ENCODE data around the gene TMEM130. TPM values are rescaled to one million over a fixed set of nuclear protein-coding genes. Genes with fewer than 3 reads are reported as not detected.

The TMEM130 gene
- total and polyA plus RNA-seq, 9 of the 15 experiments (the other 6 are each of a cell fraction or from before 2014, with no cell fraction given) = 0.07 TPM; not detected in 8

DNA sequence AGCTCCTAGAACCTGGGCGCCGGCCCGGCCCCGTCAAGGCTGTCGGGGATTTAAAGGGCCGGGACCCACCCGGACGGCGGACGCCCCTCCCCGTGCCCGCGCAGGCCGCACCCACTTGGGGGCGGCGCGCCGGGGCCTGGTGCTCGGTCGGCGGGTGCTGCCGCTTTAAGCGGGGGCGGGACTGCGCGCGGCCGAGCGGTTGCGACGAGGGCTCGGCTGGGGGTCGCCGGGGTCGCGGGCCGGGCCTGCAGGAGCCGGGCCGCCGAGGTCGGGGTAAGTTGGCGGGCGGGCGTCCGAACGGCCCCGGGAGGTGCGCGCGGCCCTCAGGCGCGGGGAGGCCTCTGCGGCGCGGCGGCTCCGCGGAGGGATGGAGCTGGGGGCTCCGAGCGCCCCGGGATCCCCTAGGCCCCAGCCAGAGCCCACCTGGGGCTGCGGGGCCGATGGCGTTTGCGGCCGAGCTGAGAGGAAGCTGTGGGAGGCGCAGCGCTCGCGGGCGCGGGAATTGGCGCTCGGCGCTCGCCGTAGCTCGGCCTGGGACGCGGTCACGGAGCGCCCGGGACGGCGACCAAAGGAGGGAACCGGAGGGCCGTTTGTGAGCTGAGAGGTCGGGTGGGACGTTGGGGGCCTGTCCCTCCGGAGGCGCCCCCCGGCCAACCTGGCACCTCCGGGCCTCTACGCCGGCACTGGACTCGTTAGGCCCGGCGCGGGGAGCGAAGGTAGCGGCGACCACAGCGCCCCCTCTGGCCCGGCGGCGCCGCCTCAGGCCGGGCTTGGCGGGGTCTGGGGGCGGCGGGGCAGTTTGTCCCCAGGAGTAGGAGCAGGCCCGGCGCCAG, 8.8 kb upstream of the TMEM130 start, which contains the start of gene TRRAP (continued):
- no peak for TF ChIP-seq IFI16 (CRISPR knock-in tag; IDR thresholded peaks at IDR 0.05)
- TF ChIP-seq SNRNP70 (optimal IDR thresholded peaks at IDR 0.05; ENCODE audit: low read depth, low read length) = no peak
- no peak for TF ChIP-seq BACH1 (tag; IDR thresholded peaks at IDR 0.05)
- TF ChIP-seq CCNT2 (IDR thresholded peaks at IDR 0.05; ENCODE audit: borderline replicate concordance, extremely low read depth, insufficient read length, low read depth, low read length) = no peak
- TF ChIP-seq FIP1L1 (IDR thresholded peaks at IDR 0.05; ENCODE audit: low read depth, low read length, poor library complexity, severe bottlenecking) = peak; percentile 90
- TF ChIP-seq CBX5 (IDR thresholded peaks at IDR 0.05; ENCODE audit: borderline replicate concordance, low read depth) = no peak
- TF ChIP-seq, protein P1, sequence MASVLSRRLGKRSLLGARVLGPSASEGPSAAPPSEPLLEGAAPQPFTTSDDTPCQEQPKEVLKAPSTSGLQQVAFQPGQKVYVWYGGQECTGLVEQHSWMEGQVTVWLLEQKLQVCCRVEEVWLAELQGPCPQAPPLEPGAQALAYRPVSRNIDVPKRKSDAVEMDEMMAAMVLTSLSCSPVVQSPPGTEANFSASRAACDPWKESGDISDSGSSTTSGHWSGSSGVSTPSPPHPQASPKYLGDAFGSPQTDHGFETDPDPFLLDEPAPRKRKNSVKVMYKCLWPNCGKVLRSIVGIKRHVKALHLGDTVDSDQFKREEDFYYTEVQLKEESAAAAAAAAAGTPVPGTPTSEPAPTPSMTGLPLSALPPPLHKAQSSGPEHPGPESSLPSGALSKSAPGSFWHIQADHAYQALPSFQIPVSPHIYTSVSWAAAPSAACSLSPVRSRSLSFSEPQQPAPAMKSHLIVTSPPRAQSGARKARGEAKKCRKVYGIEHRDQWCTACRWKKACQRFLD (CRISPR knock-in tag; IDR thresholded peaks at IDR 0.05) = peak; percentile 81
- no peak for TF ChIP-seq HBP1 (CRISPR knock-in tag; IDR thresholded peaks at IDR 0.05)
- TF ChIP-seq MTF1 (CRISPR knock-in tag; IDR thresholded peaks at IDR 0.05; ENCODE audit: borderline replicate concordance) = no peak
- no peak for TF ChIP-seq TAF7 (tag; IDR thresholded peaks at IDR 0.05)
- TF ChIP-seq ZNF766 (CRISPR knock-in tag; conservative IDR thresholded peaks at IDR 0.05) = no peak
- TF ChIP-seq ZKSCAN3 (CRISPR knock-in tag; IDR thresholded peaks at IDR 0.05) = no peak
- peak; percentile 67 for TF ChIP-seq GABPB1 (CRISPR knock-in tag; IDR thresholded peaks at IDR 0.05)
- TF ChIP-seq ZNF707 (CRISPR knock-in tag; conservative IDR thresholded peaks at IDR 0.05) = no peak
- no peak for TF ChIP-seq ZNF780A (CRISPR knock-in tag; IDR thresholded peaks at IDR 0.05)
- no peak for TF ChIP-seq ZNF143 (CRISPR knock-in tag; IDR thresholded peaks at IDR 0.05)
- no peak for TF ChIP-seq CGGBP1 (CRISPR knock-in tag; IDR thresholded peaks at IDR 0.05)
- no peak for TF ChIP-seq BMI1 (IDR thresholded peaks at IDR 0.05; ENCODE audit: low read length)
- no peak for TF ChIP-seq ZEB2 (IDR thresholded peaks at IDR 0.05)
- peak; percentile 30; the same call in 1 of the 2 replicates for TF ChIP-seq SAFB (IDR thresholded peaks at IDR 0.05; ENCODE audit: borderline replicate concordance, low read depth, low read length)
- TF ChIP-seq NCOA6 (IDR thresholded peaks at IDR 0.05) = no peak
- TF ChIP-seq STAT5A (IDR thresholded peaks at IDR 0.05; ENCODE audit: borderline replicate concordance, low read length) = no peak; the same call in 1 of the 2 replicates
- TF ChIP-seq KLF10 (CRISPR knock-in tag; IDR thresholded peaks at IDR 0.05) = no peak
- TF ChIP-seq NFIC (IDR thresholded peaks at IDR 0.05) = peak; percentile 30; the same call in 1 of the 2 replicates
- TF ChIP-seq PTBP1 (IDR thresholded peaks at IDR 0.05; ENCODE audit: low read depth, low read length) = no peak
- no peak for TF ChIP-seq RAD21 (CRISPR knock-in tag; conservative IDR thresholded peaks at IDR 0.05 in 1 of 2, IDR thresholded peaks at IDR 0.05 in 1 of 2)
- peak; percentile 66; the same call in 1 of the 2 replicates for TF ChIP-seq E2F3 (CRISPR knock-in tag; IDR thresholded peaks at IDR 0.05)
- TF ChIP-seq GATAD2B (IDR thresholded peaks at IDR 0.05; ENCODE audit: borderline replicate concordance) = peak; percentile 92

All from K562 (cell line).